Kidney (tissue), 14 donors: ENCODE results near the gene GAL3ST1. TPM values are rescaled to one million over a fixed set of nuclear protein-coding genes. Genes with fewer than 3 reads are reported as not detected.

ENCODE experiments used
- DNase-seq, 5 donors: peaks; one replicate each; pipeline ENCODE4 v3.0.0-alpha.2; 2013 to 2020
- FAIRE-seq: peaks from 2 replicates; lab custom pipeline; 2012; peaks lifted over from hg19 to GRCh38; lab: Jason Lieb, UNC
- H3K27ac ChIP-seq, 2 donors: one replicate each; pipeline ENCODE4 v1.7.0; 2013; ENCODE audit warnings: low read depth in 2 of 2, low read length in 2 of 2, inconsistent platforms in 1 of 2
- H3K27me3 ChIP-seq: one replicate; pipeline ENCODE4 v1.7.1; 2013; ENCODE audit warnings: low read length, inconsistent platforms; ENCODE audit not compliant: control insufficient read depth, insufficient read depth
- H3K36me3 ChIP-seq, 3 donors: one replicate each; pipeline versions ENCODE4 v1.7.0 to v1.7.1; 2013; ENCODE audit warnings: low read length in 3 of 3, control low read depth in 1 of 3, inconsistent platforms in 1 of 3; ENCODE audit not compliant: insufficient read depth in 3 of 3, control insufficient read depth in 2 of 3
- H3K4me1 ChIP-seq, 3 donors: one replicate each; pipeline versions ENCODE4 v1.7.0 to v1.7.1; 2013; ENCODE audit warnings: low read length in 3 of 3, inconsistent platforms in 1 of 3, low read depth in 1 of 3; ENCODE audit not compliant: control insufficient read depth in 2 of 3, insufficient read depth in 2 of 3
- H3K4me3 ChIP-seq, 3 donors: one replicate each; pipeline versions ENCODE4 v1.7.0 to v1.8.1; 2013; ENCODE audit warnings: low read length in 3 of 3, control low read depth in 1 of 3, inconsistent platforms in 1 of 3
- H3K9ac ChIP-seq, 3 donors: one replicate each; pipeline versions ENCODE4 v1.7.0 to v1.7.1; 2013; ENCODE audit warnings: low read length in 3 of 3, control low read depth in 1 of 3, inconsistent platforms in 1 of 3
- H3K9me3 ChIP-seq, 3 donors: one replicate each; pipeline versions ENCODE4 v1.7.0 to v1.7.1; 2013; ENCODE audit warnings: low read length in 3 of 3, control low read depth in 1 of 3, inconsistent platforms in 1 of 3; ENCODE audit not compliant: control insufficient read depth in 2 of 3, insufficient read depth in 1 of 3
- intact Hi-C: fragments of 100-400 bp; cut with DNase I; formaldehyde crosslinking; loops from one replicate; pipeline ENCODE4 v1.11.1; 2022
- polyA plus RNA-seq: library from polyadenylated mRNA; stranded (reverse); fragments of 350-450 nt; fragmentation: Illumina TruSeq; extraction: RNeasy Lipid Tissue Mini Kit (QIAGEN cat#74804); gene quantifications from one replicate; pipeline ENCODE4 v1.2.3, GENCODE V29; 2014; ENCODE audit warnings: low read depth, low replicate concordance; ENCODE audit not compliant: insufficient read depth
- total RNA-seq: library from RNA; stranded (reverse); fragmentation: NEBNext Ultra II Directional; extraction: Animal tissue kit (Norgen Biotek cat#: 25700); gene quantifications from one replicate; pipeline ENCODE4 v1.2.1, GENCODE V29; 2021
- TF ChIP-seq, protein P1 (sequence below): IDR thresholded peaks from 3 replicates; pipeline ENCODE4 v1.5.1; 2012; ENCODE audit warnings: mild to moderate bottlenecking, moderate library complexity, borderline replicate concordance; ENCODE audit not compliant: insufficient read depth; ENCODE audit errors: extremely low read depth
- donor health status: control.
- donor health status: control.
- donor health status: control.
- donor health status: control.
- donor health status: control.
- donor health status: DM: yes; HTN: yes; CAD: no.
- donor health status: Normal renal cell carcinoma (clear cell type).

The GAL3ST1 gene
- total and polyA plus RNA-seq, 2 donors from 2014 or later: 16.1 to 34.3 TPM

DNA sequence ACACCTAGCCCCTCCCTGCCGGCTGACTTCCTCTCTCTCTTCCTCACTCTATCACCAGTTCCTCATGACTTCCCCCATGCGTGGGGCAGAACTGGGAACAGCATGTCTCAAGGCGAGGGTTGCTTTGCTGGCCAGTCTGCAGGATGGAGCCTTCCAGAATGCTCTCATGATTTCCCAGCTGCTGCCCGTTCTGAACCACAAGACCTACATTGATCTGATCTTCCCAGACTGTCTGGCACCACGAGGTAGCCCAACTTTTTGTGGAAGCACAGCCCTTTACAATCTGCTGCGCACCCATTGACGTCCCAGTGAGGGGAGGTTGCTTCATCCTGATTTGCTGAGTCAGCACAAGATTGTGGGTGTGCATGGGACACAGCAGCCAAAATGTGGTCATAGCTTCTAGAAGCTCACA is 41.1 kb upstream of the GAL3ST1 start:
- intact Hi-C loops: no loop called here
- no peak overlapping the region for H3K4me3 ChIP-seq
- H3K4me1 ChIP-seq: no peaks in the 10 kb centered on the region
- FAIRE-seq (no peak), DNase-seq (no peak)
- peaks cover 2 to 27% (median 20%) of the 10 kb centered on the region in 3 donors for H3K36me3 ChIP-seq
- TF ChIP-seq, protein P1, sequence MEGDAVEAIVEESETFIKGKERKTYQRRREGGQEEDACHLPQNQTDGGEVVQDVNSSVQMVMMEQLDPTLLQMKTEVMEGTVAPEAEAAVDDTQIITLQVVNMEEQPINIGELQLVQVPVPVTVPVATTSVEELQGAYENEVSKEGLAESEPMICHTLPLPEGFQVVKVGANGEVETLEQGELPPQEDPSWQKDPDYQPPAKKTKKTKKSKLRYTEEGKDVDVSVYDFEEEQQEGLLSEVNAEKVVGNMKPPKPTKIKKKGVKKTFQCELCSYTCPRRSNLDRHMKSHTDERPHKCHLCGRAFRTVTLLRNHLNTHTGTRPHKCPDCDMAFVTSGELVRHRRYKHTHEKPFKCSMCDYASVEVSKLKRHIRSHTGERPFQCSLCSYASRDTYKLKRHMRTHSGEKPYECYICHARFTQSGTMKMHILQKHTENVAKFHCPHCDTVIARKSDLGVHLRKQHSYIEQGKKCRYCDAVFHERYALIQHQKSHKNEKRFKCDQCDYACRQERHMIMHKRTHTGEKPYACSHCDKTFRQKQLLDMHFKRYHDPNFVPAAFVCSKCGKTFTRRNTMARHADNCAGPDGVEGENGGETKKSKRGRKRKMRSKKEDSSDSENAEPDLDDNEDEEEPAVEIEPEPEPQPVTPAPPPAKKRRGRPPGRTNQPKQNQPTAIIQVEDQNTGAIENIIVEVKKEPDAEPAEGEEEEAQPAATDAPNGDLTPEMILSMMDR: no peak
- H3K9me3 ChIP-seq: no peaks in the 10 kb centered on the region
- H3K9ac ChIP-seq: no peak overlapping the region
- H3K27ac ChIP-seq: no peak overlapping the region
- H3K27me3 ChIP-seq: no peaks in the 10 kb centered on the region

GRCh38 chr22:30614879-30615278 is 40.4 kb upstream of the GAL3ST1 start:
- Histone ChIP-seq H3K27ac (no peak overlapping the region), H3K9ac (no peak overlapping the region), H3K4me1 (no peaks in the 10 kb centered on the region), H3K36me3 (peaks cover 2 to 27% (median 17%) of the 10 kb centered on the region in 3 donors), H3K9me3 (no peaks in the 10 kb centered on the region), H3K4me3 (no peak overlapping the region), H3K27me3 (no peaks in the 10 kb centered on the region)
- TF ChIP-seq, protein P1: no peak
- FAIRE-seq (no peak), DNase-seq (no peak)
- intact Hi-C loops: no loop called here

- FAIRE-seq: no peak
These were observed 39.8 kb upstream of the GAL3ST1 start for GRCh38 chr22:30614268-30614667.

More at GRCh38 chr22:30614268-30614667, 39.8 kb upstream of the GAL3ST1 start:
- Histone ChIP-seq H3K36me3 (peaks cover 2 to 27% (median 17%) of the 10 kb centered on the region in 3 donors), H3K4me1 (peaks cover 0 to 4% (median 0%) of the 10 kb centered on the region in 3 donors), H3K4me3 (no peak overlapping the region), H3K27me3 (no peaks in the 10 kb centered on the region), H3K9me3 (no peaks in the 10 kb centered on the region), H3K27ac (no peak overlapping the region), H3K9ac (no peak overlapping the region)
- DNase-seq: no peak
- TF ChIP-seq, protein P1: no peak
- intact Hi-C loops: no loop called here
